ENCODE data around the gene KIAA0586. TPM values are rescaled to one million over a fixed set of nuclear protein-coding genes. Genes with fewer than 3 reads are reported as not detected.

The KIAA0586 gene
- total RNA-seq, 2 donors from 2014 or later: 11.2 to 27.0 TPM

DNA sequence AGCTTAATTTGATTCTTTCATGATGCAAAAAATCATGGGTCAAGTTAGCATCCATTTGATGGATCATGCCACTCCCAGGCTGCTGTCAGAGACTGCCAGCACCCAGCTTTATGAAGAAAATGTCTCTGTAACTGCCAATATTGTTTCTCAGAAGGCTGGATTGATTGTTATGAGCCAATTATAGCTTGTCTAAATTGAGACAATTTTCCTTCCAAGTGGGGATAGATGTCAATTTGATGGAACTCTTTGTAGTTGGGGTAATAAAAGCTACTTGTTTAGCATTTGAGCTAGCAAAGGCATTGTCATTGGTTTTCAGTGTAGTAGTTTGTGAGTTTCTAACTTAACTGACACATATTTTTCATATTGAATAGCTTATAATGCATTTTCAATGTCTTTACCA lies 128.1 kb downstream of the KIAA0586 start:
- no peaks in the 10 kb centered on the region for H3K36me3 ChIP-seq
- intact Hi-C loops (cut with DNase I): no loop called here
- DNase-seq (ENCODE audit: low spot score): no peak

DNA sequence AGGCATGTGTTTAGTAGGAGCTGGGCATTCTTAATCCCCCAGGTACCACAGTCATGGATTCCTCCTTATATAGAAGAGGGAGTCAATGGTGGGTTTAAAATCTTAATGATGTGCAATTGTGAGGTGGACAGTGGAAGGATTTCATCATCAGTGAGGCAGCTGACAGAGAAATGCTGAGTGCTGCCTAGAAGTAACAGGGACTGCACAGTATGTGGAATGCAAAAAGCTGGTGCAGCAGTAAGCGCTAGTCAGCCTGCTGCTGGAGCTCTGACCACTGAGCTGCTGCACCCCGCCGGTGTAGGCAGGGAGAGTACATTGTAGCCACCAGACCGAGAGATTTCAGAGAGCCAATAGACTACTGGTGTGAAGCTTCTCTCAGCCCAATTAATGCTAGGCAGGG lies 129.7 kb downstream of the KIAA0586 start:
- Histone ChIP-seq H3K4me3 (no peak overlapping the region), H3K4me1 (replicated peaks) (no peaks in the 10 kb centered on the region), H3K9me3 (no peaks in the 10 kb centered on the region), H3K27ac (no peak overlapping the region), H3K27me3 (replicated peaks; ENCODE audit: insufficient read depth) (no peaks in the 10 kb centered on the region), H3K36me3 (no peaks in the 10 kb centered on the region)
- TF ChIP-seq, protein P1, sequence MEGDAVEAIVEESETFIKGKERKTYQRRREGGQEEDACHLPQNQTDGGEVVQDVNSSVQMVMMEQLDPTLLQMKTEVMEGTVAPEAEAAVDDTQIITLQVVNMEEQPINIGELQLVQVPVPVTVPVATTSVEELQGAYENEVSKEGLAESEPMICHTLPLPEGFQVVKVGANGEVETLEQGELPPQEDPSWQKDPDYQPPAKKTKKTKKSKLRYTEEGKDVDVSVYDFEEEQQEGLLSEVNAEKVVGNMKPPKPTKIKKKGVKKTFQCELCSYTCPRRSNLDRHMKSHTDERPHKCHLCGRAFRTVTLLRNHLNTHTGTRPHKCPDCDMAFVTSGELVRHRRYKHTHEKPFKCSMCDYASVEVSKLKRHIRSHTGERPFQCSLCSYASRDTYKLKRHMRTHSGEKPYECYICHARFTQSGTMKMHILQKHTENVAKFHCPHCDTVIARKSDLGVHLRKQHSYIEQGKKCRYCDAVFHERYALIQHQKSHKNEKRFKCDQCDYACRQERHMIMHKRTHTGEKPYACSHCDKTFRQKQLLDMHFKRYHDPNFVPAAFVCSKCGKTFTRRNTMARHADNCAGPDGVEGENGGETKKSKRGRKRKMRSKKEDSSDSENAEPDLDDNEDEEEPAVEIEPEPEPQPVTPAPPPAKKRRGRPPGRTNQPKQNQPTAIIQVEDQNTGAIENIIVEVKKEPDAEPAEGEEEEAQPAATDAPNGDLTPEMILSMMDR (IDR thresholded peaks at IDR 0.05): no peak
- no peak for TF ChIP-seq POLR2A (IDR thresholded peaks at IDR 0.05)
- no peak for TF ChIP-seq POLR2AphosphoS5 (IDR thresholded peaks at IDR 0.05)
- 85% methylated on average over 4 of the region's 4 CpGs for WGBS
- intact Hi-C loops (cut with DNase I): no loop called here
- no peak for DNase-seq (ENCODE audit: low spot score)

More for the DNA sequence above, 128.1 kb downstream of the KIAA0586 start:
- H3K4me1 ChIP-seq (replicated peaks): no peaks in the 10 kb centered on the region
- H3K27ac ChIP-seq: no peak overlapping the region
- no peak overlapping the region for H3K4me3 ChIP-seq
- no peaks in the 10 kb centered on the region for H3K27me3 ChIP-seq (replicated peaks; ENCODE audit: insufficient read depth)
- TF ChIP-seq POLR2AphosphoS5 (IDR thresholded peaks at IDR 0.05) (no peak), POLR2A (IDR thresholded peaks at IDR 0.05) (no peak)
- TF ChIP-seq, protein P1 (IDR thresholded peaks at IDR 0.05): no peak
- no peaks in the 10 kb centered on the region for H3K9me3 ChIP-seq

GRCh38 chr14:58560208-58560607 lies 132.7 kb downstream of the KIAA0586 start:
- intact Hi-C loops (cut with DNase I): no loop called here
- Histone ChIP-seq H3K9me3 (no peaks in the 10 kb centered on the region), H3K36me3 (no peaks in the 10 kb centered on the region), H3K4me3 (no peak overlapping the region), H3K27me3 (replicated peaks; ENCODE audit: insufficient read depth) (no peaks in the 10 kb centered on the region), H3K4me1 (replicated peaks) (no peaks in the 10 kb centered on the region), H3K27ac (no peak overlapping the region)
- WGBS: 20% methylated on average over 3 of the region's 3 CpGs
- no peak for TF ChIP-seq POLR2A (IDR thresholded peaks at IDR 0.05)
- TF ChIP-seq, protein P1 (IDR thresholded peaks at IDR 0.05): no peak
- no peak for TF ChIP-seq POLR2AphosphoS5 (IDR thresholded peaks at IDR 0.05)
- DNase-seq (ENCODE audit: low spot score): no peak

DNA sequence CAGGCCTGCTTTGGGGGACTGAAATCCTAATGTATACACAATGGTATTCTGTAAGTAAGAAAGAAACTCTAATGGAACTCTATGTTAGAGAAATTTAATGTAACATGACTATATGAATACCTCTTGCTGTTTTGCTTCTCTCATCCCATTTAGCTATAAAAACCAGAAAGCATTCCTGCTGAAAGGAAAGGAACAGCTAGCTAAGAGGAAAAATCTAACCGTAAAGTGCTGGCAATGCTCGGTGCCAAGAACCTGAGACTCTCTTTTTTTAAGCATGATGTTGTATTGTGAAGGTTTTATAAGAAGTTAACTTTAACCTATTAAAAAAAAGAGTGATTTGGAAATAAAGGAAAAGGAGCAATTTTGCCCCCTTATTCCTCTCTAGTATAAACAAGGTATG lies 134.6 kb downstream of the KIAA0586 start:
- no peak overlapping the region for H3K4me3 ChIP-seq

DNA sequence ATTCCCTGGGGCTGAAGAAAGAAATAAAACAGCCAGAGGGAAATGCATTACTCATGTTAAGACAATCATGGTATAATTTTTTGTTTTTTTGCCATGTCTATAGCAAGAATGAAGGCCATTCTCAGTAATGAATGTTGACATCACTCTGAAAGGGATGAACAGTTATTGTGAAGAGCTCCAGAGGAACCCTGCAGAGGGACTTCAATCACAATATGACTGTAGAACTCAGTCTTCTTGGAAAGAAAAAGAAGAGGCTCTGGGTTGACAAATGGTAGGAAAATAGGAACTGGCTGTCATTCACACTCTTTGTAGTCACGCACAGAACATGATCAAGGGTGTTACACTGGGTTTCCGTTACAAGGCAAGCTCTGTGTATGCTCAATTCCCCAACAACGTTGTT lies 136.5 kb downstream of the KIAA0586 start:
- no peak for DNase-seq (ENCODE audit: low spot score)
- no peak overlapping the region for H3K27ac ChIP-seq
- 85% methylated on average over 3 of the region's 3 CpGs for WGBS
- H3K36me3 ChIP-seq: no peaks in the 10 kb centered on the region
- H3K4me3 ChIP-seq: no peak overlapping the region
- intact Hi-C loops (cut with DNase I): no loop called here
- no peaks in the 10 kb centered on the region for H3K9me3 ChIP-seq
- H3K4me1 ChIP-seq (replicated peaks): no peaks in the 10 kb centered on the region
- no peak for TF ChIP-seq POLR2A (IDR thresholded peaks at IDR 0.05)
- no peak for TF ChIP-seq POLR2AphosphoS5 (IDR thresholded peaks at IDR 0.05)
- TF ChIP-seq, protein P1 (IDR thresholded peaks at IDR 0.05): no peak
- no peaks in the 10 kb centered on the region for H3K27me3 ChIP-seq (replicated peaks; ENCODE audit: insufficient read depth)

More for the DNA sequence above, 134.6 kb downstream of the KIAA0586 start:
- H3K4me1 ChIP-seq (replicated peaks): no peaks in the 10 kb centered on the region
- intact Hi-C loops (cut with DNase I): no loop called here
- TF ChIP-seq, protein P1 (IDR thresholded peaks at IDR 0.05): no peak
- TF ChIP-seq POLR2A (IDR thresholded peaks at IDR 0.05): no peak
- TF ChIP-seq POLR2AphosphoS5 (IDR thresholded peaks at IDR 0.05): no peak
- H3K27me3 ChIP-seq (replicated peaks; ENCODE audit: insufficient read depth): no peaks in the 10 kb centered on the region
- no peak for DNase-seq (ENCODE audit: low spot score)
- H3K36me3 ChIP-seq: no peaks in the 10 kb centered on the region
- 27% methylated on average over 2 of the region's 2 CpGs for WGBS
- no peaks in the 10 kb centered on the region for H3K9me3 ChIP-seq
- H3K27ac ChIP-seq: no peak overlapping the region

Measured in prostate gland (tissue), 2 donors.